Neural progenitor cell (in vitro differentiated cells): ENCODE data around the gene AK5.

Experiments
- EZH2 ChIP-seq: fragments of 200-600 bp; sonication (generic); IDR thresholded peaks from 2 replicates; pipeline ENCODE4 v1.6.1; 2017; ENCODE audit warnings: antibody characterized with exemption, mild to moderate bottlenecking, moderate library complexity
- EZH2phosphoT487 ChIP-seq: fragments of 200-600 bp; sonication (generic); IDR thresholded peaks from 2 replicates; pipeline ENCODE4 v1.6.1; 2017; ENCODE audit warnings: antibody characterized with exemption
- TF ChIP-seq, protein P1 (sequence below): fragments of 200-600 bp; sonication (generic); IDR thresholded peaks from 2 replicates; pipeline ENCODE4 v1.5.1; 2017; ENCODE audit warnings: antibody characterized with exemption, mild to moderate bottlenecking

- TF ChIP-seq, protein P1, sequence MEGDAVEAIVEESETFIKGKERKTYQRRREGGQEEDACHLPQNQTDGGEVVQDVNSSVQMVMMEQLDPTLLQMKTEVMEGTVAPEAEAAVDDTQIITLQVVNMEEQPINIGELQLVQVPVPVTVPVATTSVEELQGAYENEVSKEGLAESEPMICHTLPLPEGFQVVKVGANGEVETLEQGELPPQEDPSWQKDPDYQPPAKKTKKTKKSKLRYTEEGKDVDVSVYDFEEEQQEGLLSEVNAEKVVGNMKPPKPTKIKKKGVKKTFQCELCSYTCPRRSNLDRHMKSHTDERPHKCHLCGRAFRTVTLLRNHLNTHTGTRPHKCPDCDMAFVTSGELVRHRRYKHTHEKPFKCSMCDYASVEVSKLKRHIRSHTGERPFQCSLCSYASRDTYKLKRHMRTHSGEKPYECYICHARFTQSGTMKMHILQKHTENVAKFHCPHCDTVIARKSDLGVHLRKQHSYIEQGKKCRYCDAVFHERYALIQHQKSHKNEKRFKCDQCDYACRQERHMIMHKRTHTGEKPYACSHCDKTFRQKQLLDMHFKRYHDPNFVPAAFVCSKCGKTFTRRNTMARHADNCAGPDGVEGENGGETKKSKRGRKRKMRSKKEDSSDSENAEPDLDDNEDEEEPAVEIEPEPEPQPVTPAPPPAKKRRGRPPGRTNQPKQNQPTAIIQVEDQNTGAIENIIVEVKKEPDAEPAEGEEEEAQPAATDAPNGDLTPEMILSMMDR, result no peak
- TF ChIP-seq EZH2phosphoT487 (no peak), EZH2 (no peak)
Measured at GRCh38 chr1:77582905-77583304, 301.1 kb downstream of the AK5 start.
